ENCODE data around the gene SAYSD1.

DNA sequence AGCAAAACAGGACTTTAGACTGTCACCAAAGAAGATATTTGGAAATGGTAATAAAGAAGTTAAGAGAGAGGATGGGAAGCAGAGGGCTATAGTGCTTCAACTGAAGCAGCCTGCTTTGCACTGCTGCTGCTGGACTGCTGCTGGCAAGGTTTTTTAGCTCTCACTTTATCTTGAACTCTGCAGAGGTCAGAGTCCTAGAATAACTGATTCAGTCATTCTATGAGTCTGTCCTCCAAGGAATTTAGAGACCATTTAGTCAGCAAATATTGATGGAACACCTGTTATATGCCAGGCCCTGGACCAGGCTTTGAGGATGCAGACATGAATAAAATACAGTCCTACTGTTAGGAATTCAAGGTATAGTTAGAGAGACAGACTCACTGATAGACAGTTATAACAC is 9.1 kb upstream of the SAYSD1 start:
- no peak for TF ChIP-seq CTCF (conservative IDR thresholded peaks at IDR 0.05)
- no peak for TF ChIP-seq ZFX (IDR thresholded peaks at IDR 0.05)
